GM21360 (cell line): Measurements from ENCODE around the gene KAZN.
A peak's percentile ranks its signal among the peaks of the same experiment; 100 is the strongest.
"Not testable (repeated sequence)": the region's sequence is repeated elsewhere in the genome, so short reads cannot be mapped to it uniquely, and the experiment has no call there.

Source experiments
- ATAC-seq: cut with Tn5 transposase; IDR thresholded peaks from one replicate; pipeline ENCODE4 v1.9.1; 2021; ENCODE audit warnings: mild to moderate bottlenecking, moderate library complexity; ENCODE audit not compliant: unreplicated experiment

The KAZN gene

DNA sequence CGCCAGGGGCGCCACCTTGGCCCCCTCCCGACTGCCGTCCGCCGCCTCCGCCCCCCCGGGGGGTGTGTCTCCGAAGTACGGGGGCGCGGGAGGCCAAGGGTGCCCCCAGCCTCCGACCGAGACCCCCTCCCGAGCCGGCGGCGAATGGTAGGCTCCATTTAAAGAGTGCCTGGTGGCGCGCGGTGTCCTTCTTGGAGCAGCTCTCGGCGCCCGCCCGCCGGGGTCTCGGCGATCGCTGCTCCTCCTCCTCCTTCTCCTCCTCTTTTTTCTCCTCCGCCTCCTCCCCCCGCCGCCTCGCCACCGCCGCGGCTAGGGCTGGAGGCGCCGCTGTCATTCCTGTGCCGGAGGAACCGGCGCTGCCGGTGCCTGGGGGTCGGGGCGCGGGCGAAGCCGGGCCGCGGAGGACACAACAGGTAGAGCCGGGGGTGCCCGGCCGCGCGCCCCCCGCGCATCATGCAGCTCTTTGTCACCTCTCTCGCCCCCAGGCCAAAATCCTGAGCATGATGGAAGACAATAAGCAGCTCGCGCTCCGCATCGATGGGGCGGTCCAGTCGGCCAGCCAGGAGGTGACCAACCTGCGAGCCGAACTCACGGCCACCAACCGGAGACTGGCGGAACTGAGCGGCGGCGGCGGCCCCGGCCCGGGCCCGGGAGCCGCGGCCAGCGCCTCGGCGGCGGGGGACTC, at the start of gene KAZN:
KAZN (plus strand) TSS at position 188 of the 685 bp plus-strand sequence.
- peak; percentile 17 for ATAC-seq

DNA sequence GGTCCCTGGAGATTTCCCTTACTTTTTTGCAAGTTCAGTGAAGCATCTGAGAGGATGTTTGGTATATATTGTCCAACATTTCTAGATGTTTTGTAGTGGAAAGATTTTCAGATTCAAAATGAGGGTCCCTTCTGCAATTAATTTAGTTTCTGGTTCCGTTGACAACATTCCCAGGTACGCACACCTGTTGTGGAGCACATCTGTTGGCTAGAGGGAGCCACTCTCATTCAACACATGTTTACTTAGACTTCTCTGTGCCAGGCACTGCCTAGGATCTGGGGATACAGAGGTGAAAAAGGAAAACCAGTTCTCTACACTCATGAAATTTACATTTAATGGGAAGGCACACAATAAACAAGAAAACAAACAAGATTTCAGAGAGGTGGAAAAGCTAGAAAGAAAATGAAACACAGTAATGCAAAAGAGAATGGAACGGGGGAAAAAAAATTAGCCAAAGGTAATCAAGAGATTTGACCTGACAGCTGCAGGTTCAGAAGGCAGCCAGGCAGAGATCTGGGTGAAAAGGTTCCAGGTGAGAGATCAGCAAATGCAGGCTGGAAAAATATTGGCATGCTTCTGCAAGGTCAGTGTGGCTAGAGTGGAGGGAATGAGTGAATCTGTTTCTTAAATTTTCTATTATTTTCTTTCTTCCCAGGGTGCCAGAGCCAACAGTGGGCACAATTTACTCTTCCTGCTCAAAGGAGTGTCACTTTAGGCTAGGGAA, 48.4 kb upstream of the KAZN start:
- no peak for ATAC-seq

DNA sequence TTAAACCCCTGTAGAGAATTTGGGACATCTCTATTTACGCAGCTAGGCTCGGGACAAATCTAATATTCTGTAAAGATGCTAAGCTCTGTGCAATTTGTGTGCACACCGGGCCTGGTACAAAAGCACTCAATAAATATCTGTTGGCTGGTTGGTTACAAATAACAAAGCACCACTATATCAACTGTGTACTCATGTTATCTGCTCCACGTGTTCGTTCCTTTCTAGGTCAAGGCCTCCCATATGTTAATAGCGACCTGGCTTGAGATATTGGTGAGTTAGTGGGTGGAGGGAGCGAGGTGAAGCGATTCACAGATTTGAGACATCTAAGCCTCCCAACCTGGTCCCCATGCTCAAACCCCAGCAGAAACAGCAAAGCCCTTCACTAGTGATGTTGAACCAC, 47.1 kb upstream of the KAZN start:
- no peak for ATAC-seq

DNA sequence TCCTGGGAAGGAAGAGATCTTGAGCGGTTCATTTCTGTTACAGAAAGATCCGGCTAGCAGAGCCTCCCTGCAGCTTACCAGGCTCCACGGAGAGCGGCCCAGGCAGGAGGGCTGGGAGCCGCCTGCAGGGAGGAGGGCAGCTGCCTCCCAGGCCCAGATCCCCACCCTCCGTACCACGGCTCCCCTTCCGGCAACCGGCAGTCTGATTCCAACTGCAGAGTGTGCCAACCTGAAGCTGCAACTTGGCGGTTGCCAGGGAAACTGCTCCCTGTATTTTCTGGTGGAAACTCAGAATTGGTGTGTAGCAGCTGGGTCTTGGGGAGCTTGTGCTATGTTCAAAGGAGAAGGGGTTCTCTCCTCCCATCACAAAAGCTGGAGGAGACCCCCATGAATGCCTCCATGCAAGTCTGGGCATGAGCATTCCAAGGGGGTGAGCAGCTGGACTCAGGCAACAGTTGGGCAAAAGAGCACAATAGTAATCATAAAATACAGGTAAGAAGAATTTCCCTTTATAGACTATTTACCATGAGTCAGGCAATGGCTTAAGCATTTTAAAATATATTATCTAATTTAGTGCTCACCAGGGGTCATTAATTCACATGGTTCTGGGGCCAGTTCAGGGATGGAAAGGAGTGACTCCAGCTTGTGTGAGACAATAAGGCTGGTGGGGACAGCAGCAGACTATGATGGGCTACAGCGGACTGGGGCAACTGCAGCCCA, 46.1 kb upstream of the KAZN start:
- no peak for ATAC-seq

DNA sequence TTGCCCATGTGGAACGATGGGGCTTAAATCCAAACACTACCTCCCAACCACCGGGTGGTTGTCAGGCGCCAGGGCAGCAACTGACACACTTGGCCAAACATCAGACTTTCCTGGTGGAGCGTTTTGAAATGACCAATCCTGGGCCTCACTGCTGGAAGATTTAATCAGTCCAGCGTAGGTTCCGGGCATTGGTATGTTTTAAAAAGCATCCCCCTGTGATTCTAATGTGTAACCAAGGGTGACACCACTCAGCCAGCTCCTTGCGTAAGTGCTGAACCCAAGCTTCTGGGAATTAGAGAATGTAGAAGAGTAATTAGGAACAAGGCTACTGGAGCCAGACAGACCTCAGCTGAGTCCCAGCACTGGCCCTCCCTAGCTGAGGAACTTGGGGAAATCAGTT, 44.8 kb upstream of the KAZN start:
- no peak for ATAC-seq

DNA sequence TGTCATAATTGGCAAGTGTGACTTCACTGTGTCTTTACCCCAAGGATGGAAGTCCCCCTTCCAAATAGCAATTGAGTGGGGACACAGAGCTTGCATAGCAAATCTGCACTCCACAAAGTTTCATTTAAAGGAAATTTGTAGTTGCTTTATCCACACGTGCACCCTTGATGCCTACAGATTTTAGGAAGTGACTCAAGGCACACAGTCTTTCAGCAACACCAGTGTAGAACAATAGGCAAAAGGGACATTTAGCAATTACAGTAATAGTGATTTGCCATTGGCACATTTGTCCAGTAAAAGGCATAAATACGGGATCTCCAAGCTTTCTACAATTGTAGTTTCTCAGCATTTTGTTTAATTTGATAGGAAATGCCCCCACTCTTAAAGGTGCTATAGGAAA, 43.4 kb upstream of the KAZN start:
- ATAC-seq, result no peak

DNA sequence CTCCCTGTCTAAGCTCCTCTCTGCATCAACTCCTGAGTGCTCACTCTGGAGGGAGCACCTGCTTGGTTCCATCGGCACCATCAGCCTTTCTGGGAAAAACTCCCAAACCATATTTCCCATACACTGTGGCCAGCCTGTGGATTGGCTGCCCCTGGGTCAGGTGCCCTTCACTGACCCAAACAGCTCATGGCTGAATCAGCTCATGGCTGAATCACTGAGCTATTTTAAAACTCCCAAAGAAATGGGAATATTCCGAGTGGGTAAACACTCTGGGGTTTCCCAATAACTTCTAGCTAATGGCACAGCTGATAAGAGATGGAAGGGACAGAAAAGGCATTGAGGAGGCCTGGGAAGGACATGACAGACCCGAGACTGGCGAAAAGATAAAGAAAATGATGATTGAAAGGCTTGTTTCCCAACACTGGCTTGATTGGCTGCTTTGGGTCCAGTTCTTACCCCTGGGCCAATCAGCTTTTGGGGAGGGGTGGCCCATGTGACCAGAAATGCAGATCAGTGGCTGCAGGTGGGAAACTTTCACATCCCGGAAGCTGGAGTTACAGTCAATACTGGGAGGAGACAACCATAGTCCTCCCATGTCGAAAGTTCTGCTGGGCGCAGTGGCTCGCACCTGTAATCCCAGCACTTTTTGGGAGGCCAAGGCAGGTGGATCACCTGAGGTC, 37.3 kb upstream of the KAZN start:
- ATAC-seq, result no peak

DNA sequence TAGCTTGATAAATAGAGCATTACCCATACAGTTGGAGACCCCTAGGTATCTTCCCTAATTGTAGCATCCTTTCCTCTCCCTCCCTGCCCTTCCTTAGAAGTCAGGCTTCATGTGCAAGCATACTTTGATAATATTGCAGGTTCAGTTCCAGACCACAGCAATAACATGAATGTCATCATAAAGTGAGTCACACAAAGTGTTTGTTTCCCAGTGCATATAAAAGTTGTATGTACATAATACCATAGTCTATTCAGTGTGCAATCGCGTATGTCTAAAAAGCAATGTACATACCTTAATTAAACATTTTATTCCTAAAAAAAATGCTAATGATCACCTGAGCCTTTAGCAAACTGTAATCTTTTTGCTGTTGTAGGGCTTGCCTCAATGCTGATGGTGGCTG, 33.4 kb upstream of the KAZN start:
- no peak for ATAC-seq

DNA sequence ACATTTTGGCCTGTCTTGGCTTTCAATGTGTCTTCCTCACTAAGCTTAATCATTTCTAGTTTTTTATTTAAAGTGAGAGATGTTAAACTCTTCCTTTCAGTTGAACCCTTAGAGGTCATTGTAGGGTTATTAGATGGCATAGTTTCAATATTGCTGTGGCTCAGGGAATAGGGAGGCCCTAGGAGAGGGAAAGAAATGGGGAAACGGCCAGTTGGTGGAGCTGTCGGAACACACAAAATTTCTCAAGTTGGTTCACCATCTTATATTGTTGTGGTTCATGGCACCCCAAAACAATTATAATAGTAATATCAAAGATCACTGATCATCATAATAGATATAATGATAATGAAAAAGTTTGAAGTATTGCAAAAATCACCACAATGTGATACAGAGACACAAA, 31.4 kb upstream of the KAZN start:
- no peak for ATAC-seq

DNA sequence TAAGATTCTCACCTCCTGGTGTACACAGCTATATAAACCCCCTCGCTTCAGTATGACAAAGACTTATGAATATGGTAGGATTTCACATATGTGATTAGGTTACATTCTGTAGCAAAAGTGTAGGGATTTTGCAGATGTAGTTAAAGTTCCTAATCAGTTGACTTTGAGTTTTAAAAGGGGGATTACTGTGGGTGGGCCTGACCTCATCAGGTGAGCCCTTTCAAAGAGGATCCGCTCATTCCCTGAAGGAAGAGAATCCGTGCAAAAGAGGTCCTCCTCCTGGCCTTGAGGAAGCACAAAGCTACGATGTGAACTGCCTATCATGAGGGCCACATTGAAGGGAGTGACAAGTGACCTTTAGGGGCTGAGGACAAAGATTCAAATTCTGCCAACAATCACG, 30.6 kb upstream of the KAZN start:
- ATAC-seq, result no peak

DNA sequence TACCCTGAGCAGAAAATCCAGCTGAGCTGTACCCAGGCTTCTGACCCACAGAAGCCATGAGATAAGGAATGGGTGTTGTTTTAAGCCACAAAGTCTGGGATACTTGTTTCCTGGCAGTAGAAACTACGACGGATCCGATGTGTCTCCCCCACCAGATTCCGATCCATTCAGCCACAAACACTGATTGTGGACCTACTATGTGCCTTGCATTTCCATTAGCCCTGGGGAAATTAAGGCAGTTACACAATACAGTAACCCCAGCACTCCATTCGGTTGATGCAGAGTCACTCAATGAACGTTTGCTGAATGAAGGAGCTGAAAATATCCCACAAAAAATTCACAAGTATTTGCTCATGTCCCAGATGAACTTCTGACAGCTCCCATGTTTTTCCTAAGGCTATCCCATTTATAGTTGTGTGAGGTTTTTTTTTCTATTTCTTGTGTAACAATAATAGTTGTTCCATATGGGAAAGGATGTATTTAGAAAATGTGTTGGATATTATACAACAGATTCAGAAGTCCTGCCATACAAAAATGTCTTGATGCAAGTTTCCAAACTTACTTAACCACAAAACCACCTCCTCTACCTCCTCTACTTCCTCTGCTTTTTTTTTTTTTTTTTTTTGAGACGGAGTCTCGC, 29.6 kb upstream of the KAZN start:
- ATAC-seq, result no peak

GRCh38 chr1:14570514-14570913, 28.0 kb upstream of the KAZN start:
- ATAC-seq, result no peak

- no peak for ATAC-seq
These were observed 26.4 kb upstream of the KAZN start for GRCh38 chr1:14571810-14572767.

DNA sequence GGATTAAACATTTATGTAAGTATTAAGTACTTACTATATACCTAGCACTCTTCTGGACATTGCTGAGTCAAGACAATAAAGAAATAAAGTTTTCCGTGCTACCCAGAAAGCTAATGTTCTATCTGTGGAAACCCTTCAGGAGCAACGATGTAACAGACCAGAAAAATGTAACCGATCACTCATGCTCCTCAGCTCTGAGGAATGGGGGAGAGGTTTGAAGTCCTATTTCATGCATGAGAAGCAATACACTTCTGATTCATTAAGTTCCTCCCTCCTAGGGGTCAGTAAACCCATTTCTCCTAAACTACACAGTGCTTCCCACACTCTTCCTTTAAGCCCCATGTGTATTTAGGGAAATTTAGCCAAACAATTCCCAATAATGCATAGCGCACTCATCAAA, 25.6 kb upstream of the KAZN start:
- ATAC-seq, result no peak

GRCh38 chr1:14576155-14576554, 22.3 kb upstream of the KAZN start:
- no peak for ATAC-seq

DNA sequence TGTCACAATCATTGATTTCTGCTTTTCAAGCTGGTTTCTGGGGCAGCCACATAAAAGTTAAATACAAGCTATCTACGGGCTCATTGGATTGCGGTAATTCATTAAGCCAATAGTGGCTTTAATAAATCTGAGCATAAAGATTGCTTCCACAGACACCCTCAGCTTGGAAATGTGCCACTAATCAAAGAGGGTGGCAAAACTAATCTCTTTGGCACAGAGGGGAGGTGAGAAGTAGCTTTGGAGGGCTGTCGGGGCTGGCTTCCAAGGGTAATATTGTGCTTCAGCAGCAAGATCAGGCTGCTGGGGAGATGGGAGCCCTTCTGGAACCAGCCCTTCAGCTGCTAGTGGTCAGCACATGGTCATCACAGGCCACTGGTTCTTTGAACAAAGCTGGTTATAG, 21.2 kb upstream of the KAZN start:
- ATAC-seq, result no peak

DNA sequence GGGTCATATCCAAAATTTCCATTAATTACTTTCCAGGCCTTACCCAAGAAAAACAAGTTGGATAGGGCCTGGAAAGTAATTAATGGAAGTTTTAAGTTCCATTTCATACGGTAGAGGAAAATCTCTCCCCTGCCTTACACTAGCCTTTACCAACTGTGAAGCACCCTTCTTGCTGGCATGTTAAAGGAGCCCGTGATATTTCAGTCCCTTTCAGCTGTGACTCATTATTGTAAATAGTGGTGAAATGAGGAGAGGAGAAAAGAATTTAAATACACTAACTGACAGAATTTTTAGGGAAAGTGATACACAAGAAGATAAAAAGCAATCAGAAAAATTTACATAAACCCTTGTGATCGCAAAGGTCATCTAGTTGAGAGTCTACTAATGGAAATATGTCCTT, 20.3 kb upstream of the KAZN start:
- no peak for ATAC-seq

DNA sequence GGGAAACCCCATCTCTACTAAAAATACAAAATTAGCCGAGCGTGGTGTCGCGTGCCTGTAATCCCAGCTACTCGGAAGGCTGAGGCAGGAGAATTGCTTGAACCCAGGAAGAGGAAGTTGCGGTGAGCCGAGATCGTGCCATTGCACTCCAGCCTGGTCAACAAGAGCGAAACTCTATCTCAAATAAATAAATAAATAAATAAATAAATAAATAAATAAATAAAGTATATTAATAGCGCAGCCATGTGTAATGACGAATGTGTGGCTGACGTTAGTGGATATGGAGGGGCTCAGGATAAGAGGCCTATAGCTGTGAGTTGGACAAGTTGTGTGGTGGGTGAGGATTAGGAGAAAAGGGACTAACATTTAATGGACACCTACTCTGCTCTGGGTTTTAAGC, 18.2 kb upstream of the KAZN start:
- ATAC-seq, result not testable (repeated sequence)

DNA sequence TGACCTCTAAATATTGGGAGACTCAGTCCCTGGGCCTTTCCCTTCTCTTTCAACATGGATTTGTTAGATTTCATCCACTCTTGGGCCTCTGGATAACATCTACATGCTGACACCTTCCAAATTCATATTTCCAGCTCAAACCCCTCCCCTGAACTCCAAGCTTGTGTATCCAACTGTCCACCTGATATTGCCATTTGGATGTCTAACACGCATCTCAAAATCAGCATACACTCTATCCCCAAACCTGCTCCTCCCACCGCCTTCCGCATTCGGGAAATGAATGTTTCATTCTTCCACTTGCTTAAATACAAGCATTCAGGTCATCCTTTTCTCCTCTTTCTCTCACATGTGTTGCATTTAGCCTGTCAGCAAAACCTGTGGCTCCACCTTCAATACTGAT, 17.5 kb upstream of the KAZN start:
- no peak for ATAC-seq

- ATAC-seq, result no peak
These were observed 14.7 kb upstream of the KAZN start for GRCh38 chr1:14583788-14584187.
